Prostate gland (tissue), 2 donors: ENCODE measurements around the gene TMEM132D. TPM values are rescaled to one million over a fixed set of nuclear protein-coding genes. Genes with fewer than 3 reads are reported as not detected.
A peak's percentile ranks its signal among the peaks of the same experiment; 100 is the strongest.

Experiments used
- DNase-seq: peaks from one replicate; pipeline ENCODE4 v3.0.0-alpha.2; 2019; ENCODE audit warnings: low spot score
- H3K27ac ChIP-seq, 2 donors: fragments of 200-600 bp; sonication (generic); 2 replicates each; pipeline ENCODE4 v1.5.1; 2017 to 2019
- H3K27me3 ChIP-seq: fragments of 200-600 bp; sonication (generic); replicated peaks from 2 replicates; pipeline ENCODE4 v1.5.1; 2019; ENCODE audit not compliant: insufficient read depth
- H3K36me3 ChIP-seq, 2 donors: fragments of 200-600 bp; sonication (generic); 1 replicate in 1 of 2; 2 replicates in 1 of 2; pipeline versions ENCODE4 v1.5.1 to v1.8.1; 2017 to 2019
- H3K4me1 ChIP-seq: fragments of 200-600 bp; sonication (generic); replicated peaks from 2 replicates; pipeline ENCODE4 v1.5.1; 2019
- H3K4me3 ChIP-seq, 2 donors: fragments of 200-600 bp; sonication (generic); 2 replicates each; pipeline ENCODE4 v1.5.1; 2017 to 2019
- H3K9me3 ChIP-seq: fragments of 200-600 bp; sonication (generic); 2 replicates; pipeline ENCODE4 v1.5.1; 2017
- CTCF ChIP-seq, 4 experiments: fragments of 200-600 bp in 2 of 4; fragments of 450-650 bp in 2 of 4; sonication (generic) in 2 of 4; IDR thresholded peaks; 1 replicate in 3 of 4; 2 replicates in 1 of 4; pipeline ENCODE4 v1.5.1; 2016 to 2019; ENCODE audit warnings: antibody characterized with exemption in 4 of 4, mild to moderate bottlenecking in 2 of 4, moderate library complexity in 2 of 4
- POLR2A ChIP-seq: fragments of 450-650 bp; IDR thresholded peaks from one replicate; pipeline ENCODE4 v1.6.1; 2016; ENCODE audit warnings: antibody characterized with exemption, mild to moderate bottlenecking
- POLR2AphosphoS5 ChIP-seq: sonication (generic); formaldehyde crosslinking; IDR thresholded peaks from one replicate; pipeline ENCODE4 v1.6.1; 2017; ENCODE audit warnings: antibody characterized with exemption
- WGBS: methylation state at CpG from one replicate; pipeline ENCODE4 v1.1.5; 2018; 5-methylcytosine and 5-hydroxymethylcytosine counted together
- intact Hi-C: fragments of 100-400 bp; cut with DNase I; formaldehyde crosslinking; loops from one replicate; pipeline ENCODE4 v1.14.2; 2022
- total RNA-seq, 2 donors: library from RNA; depleted of rRNA; stranded (reverse); fragments of >200 nt; gene quantifications; one replicate each; pipeline ENCODE4 v1.1.0, GENCODE V29; 2016

Gene TMEM132D
- total RNA-seq, 2 donors from 2014 or later, result 0.57 to 1.3 TPM

- Histone ChIP-seq H3K4me3 (no peak overlapping the region), H3K4me1 (no peaks in the 10 kb centered on the region), H3K27ac (peak overlapping the region in 1 of 2 donors; percentile 26), H3K27me3 (no peaks in the 10 kb centered on the region), H3K36me3 (no peaks in the 10 kb centered on the region), H3K9me3 (no peaks in the 10 kb centered on the region)
- 19% methylated on average over 4 of the region's 4 CpGs for WGBS
- TF ChIP-seq CTCF (IDR thresholded peaks at IDR 0.05), result no peak
- TF ChIP-seq POLR2AphosphoS5, result peak; percentile 83
- peak; percentile 57 for DNase-seq
- intact Hi-C loops, result no loop called here
These were observed 16.7 kb downstream of the TMEM132D start for GRCh38 chr12:129887101-129887500.

GRCh38 chr12:129886541-129886940 lies 17.3 kb downstream of the TMEM132D start:
- Histone ChIP-seq H3K36me3 (no peaks in the 10 kb centered on the region), H3K4me3 (no peak overlapping the region), H3K27ac (peak overlapping the region in 1 of 2 donors; percentile 26), H3K9me3 (no peaks in the 10 kb centered on the region), H3K4me1 (no peaks in the 10 kb centered on the region), H3K27me3 (no peaks in the 10 kb centered on the region)
- 52% methylated on average over 5 of the region's 5 CpGs for WGBS
- TF ChIP-seq POLR2AphosphoS5 (no peak), POLR2A (no peak), CTCF (IDR thresholded peaks at IDR 0.05) (no peak)
- intact Hi-C loops, result no loop called here
- no peak for DNase-seq

- TF ChIP-seq POLR2AphosphoS5 (no peak), CTCF (IDR thresholded peaks at IDR 0.05) (no peak), POLR2A (no peak)
- Histone ChIP-seq H3K4me3 (no peak overlapping the region), H3K36me3 (no peaks in the 10 kb centered on the region), H3K27me3 (no peaks in the 10 kb centered on the region), H3K9me3 (no peaks in the 10 kb centered on the region), H3K4me1 (no peaks in the 10 kb centered on the region), H3K27ac (no peak overlapping the region)
- intact Hi-C loops, result no loop called here
- 33% methylated on average over 3 of the region's 3 CpGs for whole genome bisulfite sequencing
- DNase-seq, result no peak
These were observed 18.5 kb downstream of the TMEM132D start for GRCh38 chr12:129885287-129885686.

GRCh38 chr12:129877411-129877810 lies 26.4 kb downstream of the TMEM132D start:
- Histone ChIP-seq H3K27ac (no peak overlapping the region), H3K4me3 (no peak overlapping the region), H3K4me1 (no peaks in the 10 kb centered on the region), H3K9me3 (no peaks in the 10 kb centered on the region), H3K36me3 (no peaks in the 10 kb centered on the region), H3K27me3 (no peaks in the 10 kb centered on the region)
- TF ChIP-seq POLR2AphosphoS5, result no peak
- no peak for TF ChIP-seq POLR2A
- no peak for TF ChIP-seq CTCF (IDR thresholded peaks at IDR 0.05)
- intact Hi-C loops, result no loop called here
- DNase-seq, result no peak
- WGBS, result 72% methylated on average over 11 of the region's 11 CpGs

- Histone ChIP-seq H3K9me3 (no peaks in the 10 kb centered on the region), H3K27me3 (no peaks in the 10 kb centered on the region), H3K27ac (no peak overlapping the region), H3K36me3 (no peaks in the 10 kb centered on the region), H3K4me1 (no peaks in the 10 kb centered on the region), H3K4me3 (no peak overlapping the region)
- intact Hi-C loops, result no loop called here
- WGBS, result 72% methylated on average over 6 of the region's 6 CpGs
- DNase-seq, result no peak
- TF ChIP-seq CTCF (IDR thresholded peaks at IDR 0.05), result no peak
- no peak for TF ChIP-seq POLR2AphosphoS5
- TF ChIP-seq POLR2A, result no peak
These were observed 30.0 kb downstream of the TMEM132D start for GRCh38 chr12:129873833-129874208.
